ENCODE data around the gene GP5.

Gene GP5

DNA sequence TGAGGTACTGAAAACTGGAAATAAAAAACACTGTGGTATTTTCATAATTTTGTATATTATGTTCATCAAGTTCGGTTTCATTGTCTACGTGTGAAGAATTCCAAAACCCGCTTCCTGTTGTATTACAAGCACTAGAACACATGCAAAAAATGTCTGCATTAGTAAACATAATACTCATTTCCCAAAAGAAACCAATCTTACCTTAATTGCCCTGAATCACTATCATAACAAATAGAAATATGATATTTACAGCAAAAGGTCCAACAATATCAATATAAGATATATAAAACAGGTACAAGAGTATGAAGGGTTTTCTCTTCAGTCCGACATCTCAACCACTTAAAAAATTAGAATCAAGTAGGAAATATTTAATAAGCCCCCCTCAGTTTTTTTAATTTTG is 26.3 kb upstream of the GP5 start:
- peaks cover 62% of the 10 kb centered on the region for H3K36me3 ChIP-seq
- H4K20me1 ChIP-seq = no peaks in the 10 kb centered on the region; the same call in 1 of the 2 replicates
- no peak overlapping the region for H3K4me2 ChIP-seq
- no peaks in the 10 kb centered on the region for H3K27me3 ChIP-seq
- H3K4me3 ChIP-seq = no peak overlapping the region
- H3K9ac ChIP-seq = no peak overlapping the region
- no peak overlapping the region for H3K27ac ChIP-seq
- no peaks in the 10 kb centered on the region for H3K9me3 ChIP-seq
- no peak for TF ChIP-seq Cebpa-rat (IDR thresholded peaks at IDR 0.05)
- H3K4me1 ChIP-seq = no peaks in the 10 kb centered on the region

- Histone ChIP-seq H3K9ac (no peak overlapping the region), H3K9me3 (no peaks in the 10 kb centered on the region), H3K4me3 (no peak overlapping the region), H3K4me1 (no peaks in the 10 kb centered on the region), H3K27me3 (no peaks in the 10 kb centered on the region), H3K36me3 (peaks cover 57% of the 10 kb centered on the region), H3K4me2 (no peak overlapping the region), H3K27ac (no peak overlapping the region), H4K20me1 (no peaks in the 10 kb centered on the region; the same call in 1 of the 2 replicates)
- TF ChIP-seq Cebpa-rat (IDR thresholded peaks at IDR 0.05) = no peak
These were observed 25.9 kb upstream of the GP5 start for GRCh38 chr3:194424953-194425352.

DNA sequence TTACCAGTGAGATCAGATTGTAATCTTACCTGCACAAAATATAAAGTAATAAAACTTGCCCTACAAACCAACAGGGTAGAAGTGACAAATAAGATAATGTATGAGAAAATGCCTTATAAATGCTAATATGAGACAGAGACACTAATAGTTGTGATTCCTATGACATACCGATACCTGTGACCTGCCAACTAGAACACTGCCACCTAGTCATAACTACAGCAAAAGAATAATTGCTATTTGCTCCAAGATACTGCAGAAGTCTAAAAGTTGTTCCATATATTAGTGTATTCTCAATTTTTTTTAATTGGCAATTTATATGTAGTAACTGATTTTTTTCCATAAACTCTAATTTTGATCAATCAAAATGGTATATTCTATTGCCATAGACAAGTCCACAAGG is 25.3 kb upstream of the GP5 start:
- no peak for TF ChIP-seq Cebpa-rat (IDR thresholded peaks at IDR 0.05)
- Histone ChIP-seq H3K4me3 (no peak overlapping the region), H3K36me3 (peaks cover 55% of the 10 kb centered on the region), H3K4me1 (no peaks in the 10 kb centered on the region), H3K9ac (no peak overlapping the region), H4K20me1 (no peaks in the 10 kb centered on the region; the same call in 1 of the 2 replicates), H3K9me3 (no peaks in the 10 kb centered on the region), H3K4me2 (no peak overlapping the region), H3K27ac (no peak overlapping the region), H3K27me3 (no peaks in the 10 kb centered on the region)

DNA sequence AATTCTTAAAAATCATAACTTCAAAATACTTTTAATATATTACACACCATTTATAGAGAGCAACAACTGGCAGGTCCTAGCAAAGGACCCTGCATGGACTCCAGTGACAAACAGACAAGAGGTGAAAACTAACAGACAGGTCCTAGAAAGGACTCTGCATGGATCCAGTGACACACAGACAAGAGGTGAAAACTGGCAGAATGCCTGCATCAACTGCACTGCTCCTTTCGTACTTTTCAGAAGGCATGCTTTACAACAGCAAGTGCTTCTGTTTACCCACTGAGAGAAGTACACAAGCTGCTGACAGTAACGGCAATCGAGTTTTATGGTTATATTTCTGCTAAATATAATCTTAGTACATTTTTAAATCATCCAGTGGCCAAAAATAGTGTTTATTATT is 24.3 kb upstream of the GP5 start:
- Histone ChIP-seq H3K9me3 (no peaks in the 10 kb centered on the region), H3K27ac (no peak overlapping the region), H3K27me3 (no peaks in the 10 kb centered on the region), H3K9ac (no peak overlapping the region), H3K4me3 (no peak overlapping the region), H3K4me2 (no peak overlapping the region), H4K20me1 (no peaks in the 10 kb centered on the region; the same call in 1 of the 2 replicates), H3K36me3 (peaks cover 57% of the 10 kb centered on the region), H3K4me1 (no peaks in the 10 kb centered on the region)
- no peak for TF ChIP-seq Cebpa-rat (IDR thresholded peaks at IDR 0.05)

DNA sequence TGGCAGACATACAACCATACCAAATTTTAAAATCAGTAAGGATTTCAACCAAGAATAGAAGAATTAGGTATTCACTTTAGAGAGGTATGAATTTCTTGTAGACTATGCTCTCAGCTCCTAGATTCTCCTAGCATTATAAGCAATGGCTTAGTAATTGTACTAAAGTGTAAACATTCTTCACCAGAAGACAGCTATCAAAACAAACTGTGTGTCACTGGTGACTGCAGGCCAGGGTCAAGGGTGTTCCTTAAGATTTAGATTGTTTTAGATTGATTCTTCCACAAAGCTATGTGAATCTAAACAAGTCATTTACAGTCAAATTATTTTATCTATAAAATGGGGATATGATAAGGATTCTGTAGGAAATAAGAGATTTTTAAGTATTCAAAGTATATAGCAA is 23.1 kb upstream of the GP5 start:
- Histone ChIP-seq H3K9me3 (no peaks in the 10 kb centered on the region), H3K4me1 (no peaks in the 10 kb centered on the region), H3K36me3 (peaks cover 55% of the 10 kb centered on the region), H3K9ac (no peak overlapping the region), H3K27me3 (no peaks in the 10 kb centered on the region), H3K4me2 (no peak overlapping the region), H3K27ac (no peak overlapping the region), H4K20me1 (no peaks in the 10 kb centered on the region; the same call in 1 of the 2 replicates), H3K4me3 (no peak overlapping the region)
- TF ChIP-seq Cebpa-rat (IDR thresholded peaks at IDR 0.05) = no peak

DNA sequence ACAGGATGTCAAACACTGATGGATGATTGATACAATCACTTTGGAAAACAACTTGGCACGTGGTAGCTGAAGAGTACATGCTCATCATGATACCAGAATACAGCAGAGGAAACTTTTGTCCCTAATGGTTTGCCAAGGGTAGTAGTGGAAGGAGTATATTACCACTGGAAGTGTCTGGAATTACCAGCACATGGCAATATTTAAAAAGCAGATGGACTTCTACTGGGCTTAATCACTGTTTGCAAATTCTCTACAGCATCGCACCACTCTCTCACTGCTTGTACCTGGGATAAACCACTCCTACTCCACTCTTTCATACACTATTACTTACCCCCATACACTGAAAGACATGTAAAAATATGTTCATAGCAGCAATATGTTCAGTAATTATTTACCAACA is 19.6 kb upstream of the GP5 start:
- no peak for TF ChIP-seq Cebpa-rat (IDR thresholded peaks at IDR 0.05)
- Histone ChIP-seq H3K9ac (no peak overlapping the region), H3K27ac (no peak overlapping the region), H3K4me1 (no peaks in the 10 kb centered on the region), H3K9me3 (no peaks in the 10 kb centered on the region), H3K4me3 (no peak overlapping the region), H3K36me3 (peaks cover 49% of the 10 kb centered on the region), H3K4me2 (no peak overlapping the region), H3K27me3 (no peaks in the 10 kb centered on the region), H4K20me1 (no peaks in the 10 kb centered on the region; the same call in 1 of the 2 replicates)

- no peaks in the 10 kb centered on the region for H3K27me3 ChIP-seq
- H3K4me2 ChIP-seq = no peak overlapping the region
- no peak overlapping the region for H3K9ac ChIP-seq
- H4K20me1 ChIP-seq = no peaks in the 10 kb centered on the region
- peaks cover 28% of the 10 kb centered on the region for H3K4me1 ChIP-seq
- H3K27ac ChIP-seq = no peak overlapping the region
- H3K36me3 ChIP-seq = peaks cover 24% of the 10 kb centered on the region; the same call in 1 of the 2 replicates
- H3K9me3 ChIP-seq = no peaks in the 10 kb centered on the region
- no peak for TF ChIP-seq Cebpa-rat (IDR thresholded peaks at IDR 0.05)
- H3K4me3 ChIP-seq = no peak overlapping the region
These were observed 8.4 kb upstream of the GP5 start for GRCh38 chr3:194407423-194407822.

DNA sequence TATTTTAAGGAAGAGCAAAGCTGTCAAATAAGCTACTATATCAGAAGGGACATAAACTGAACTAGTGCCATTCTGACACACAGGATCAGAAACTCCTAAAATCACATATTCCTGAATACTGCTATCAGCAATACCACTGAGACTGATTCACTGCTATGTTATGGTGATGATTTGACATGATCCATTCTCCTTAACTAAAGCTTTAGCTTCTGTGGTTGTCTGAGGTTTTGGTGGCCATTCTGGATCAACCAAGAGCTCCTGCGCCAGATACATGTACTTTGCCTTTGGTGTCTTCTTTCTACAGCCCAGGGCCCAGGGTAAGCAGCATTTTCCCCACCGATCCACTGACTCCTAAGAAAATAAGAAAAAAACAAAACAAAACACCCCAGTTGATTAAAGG is 6.7 kb upstream of the GP5 start:
- no peak overlapping the region for H3K27ac ChIP-seq

DNA sequence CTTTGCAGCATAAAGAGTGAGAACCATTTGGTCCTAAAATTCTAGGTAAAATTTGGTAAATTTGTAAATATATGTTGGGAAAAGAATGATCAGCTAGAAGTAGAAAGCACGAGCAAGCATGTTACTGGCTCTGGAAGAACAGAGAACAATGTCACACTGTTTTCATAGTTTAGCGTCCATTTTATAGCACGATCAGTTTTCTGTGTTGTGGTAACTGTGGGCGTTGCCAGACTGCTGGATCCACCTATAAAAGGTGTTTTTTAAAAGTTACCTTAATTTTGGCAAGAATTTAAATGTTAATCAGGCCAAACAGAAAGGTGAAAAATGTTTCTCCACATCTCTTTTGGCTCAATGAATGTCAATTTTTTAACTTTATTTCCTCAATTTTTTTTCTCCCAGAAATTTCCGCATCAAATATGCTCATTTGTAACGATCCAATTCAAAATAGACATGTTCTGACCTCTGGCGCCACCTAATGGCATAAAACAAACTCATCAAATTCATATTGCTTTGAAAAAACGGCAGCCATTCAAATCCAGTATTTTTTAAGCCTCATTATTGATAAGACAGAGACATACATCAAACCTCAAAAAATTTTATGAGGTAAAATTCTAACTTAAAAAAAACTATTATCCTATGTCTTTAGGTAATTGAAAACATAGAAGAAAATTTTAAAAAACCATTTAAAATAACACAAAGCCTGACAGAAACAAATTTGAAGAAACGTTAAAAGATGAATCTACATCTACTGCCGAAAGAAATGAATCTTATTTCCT is 5.5 kb upstream of the GP5 start:
- peaks cover 11% of the 10 kb centered on the region; the same call in 1 of the 2 replicates for H3K36me3 ChIP-seq
- H3K4me2 ChIP-seq = no peak overlapping the region
- H4K20me1 ChIP-seq = no peaks in the 10 kb centered on the region

More for the DNA sequence above, 6.7 kb upstream of the GP5 start:
- peaks cover 11% of the 10 kb centered on the region; the same call in 1 of the 2 replicates for H3K36me3 ChIP-seq
- no peak overlapping the region for H3K4me3 ChIP-seq
- no peaks in the 10 kb centered on the region for H4K20me1 ChIP-seq
- no peak for TF ChIP-seq Cebpa-rat (IDR thresholded peaks at IDR 0.05)
- H3K27me3 ChIP-seq = no peaks in the 10 kb centered on the region
- H3K9ac ChIP-seq = no peak overlapping the region
- H3K4me2 ChIP-seq = no peak overlapping the region
- peaks cover 43% of the 10 kb centered on the region for H3K4me1 ChIP-seq
- no peaks in the 10 kb centered on the region for H3K9me3 ChIP-seq

DNA sequence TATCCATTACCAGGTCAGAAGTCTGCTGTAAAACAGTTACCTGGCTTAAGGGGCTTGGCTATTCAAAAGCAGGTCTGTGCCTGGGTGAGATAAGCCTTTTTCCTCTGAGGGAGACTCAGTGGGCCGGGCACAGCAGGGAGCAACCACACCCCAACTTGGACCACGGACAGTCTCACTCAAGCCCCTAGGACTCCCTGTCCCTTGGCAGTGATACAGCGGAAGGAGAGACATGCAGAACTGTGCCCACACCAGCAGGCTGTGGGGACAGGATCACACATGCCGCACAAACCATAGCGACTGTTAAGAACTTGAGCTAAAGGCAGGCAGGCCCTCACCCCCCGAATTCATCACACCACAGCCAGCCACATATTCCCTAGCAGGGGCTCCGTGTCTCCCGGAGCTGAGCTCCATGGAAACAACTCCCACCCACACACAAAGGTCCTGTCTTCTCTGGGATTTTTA is 2.8 kb upstream of the GP5 start:
- Histone ChIP-seq H3K9ac (no peak overlapping the region), H3K4me3 (no peak overlapping the region), H3K9me3 (no peaks in the 10 kb centered on the region), H3K4me2 (peak overlapping the region; percentile 13; the same call in 1 of the 2 replicates), H3K4me1 (peaks cover 59% of the 10 kb centered on the region), H3K27me3 (peaks cover 22% of the 10 kb centered on the region), H4K20me1 (no peaks in the 10 kb centered on the region), H3K36me3 (peaks cover 11% of the 10 kb centered on the region; the same call in 1 of the 2 replicates), H3K27ac (no peak overlapping the region)
- TF ChIP-seq Cebpa-rat (IDR thresholded peaks at IDR 0.05) = no peak

More for the DNA sequence above, 5.5 kb upstream of the GP5 start:
- TF ChIP-seq Cebpa-rat (IDR thresholded peaks at IDR 0.05) = no peak
- no peaks in the 10 kb centered on the region for H3K27me3 ChIP-seq
- H3K4me1 ChIP-seq = peaks cover 41% of the 10 kb centered on the region
- no peaks in the 10 kb centered on the region for H3K9me3 ChIP-seq
- H3K27ac ChIP-seq = no peak overlapping the region
- H3K4me3 ChIP-seq = no peak overlapping the region
- H3K9ac ChIP-seq = no peak overlapping the region
